Right lung (tissue), 5 donors: ENCODE results near the gene CFAP61. TPM values are rescaled to one million over a fixed set of nuclear protein-coding genes. Genes with fewer than 3 reads are reported as not detected.
A peak's percentile ranks its signal among the peaks of the same experiment; 100 is the strongest.
"Not testable (repeated sequence)": the region's sequence is repeated elsewhere in the genome, so short reads cannot be mapped to it uniquely, and the experiment has no call there.

ENCODE experiments used
- DNase-seq, 2 donors: peaks; one replicate each; pipeline ENCODE4 v3.0.0-alpha.2; 2013
- polyA plus RNA-seq, 5 donors: library from polyadenylated mRNA; unstranded; fragments of 120-200 nt; gene quantifications; one replicate each; pipeline versions ENCODE4 v1.2.1 to v1.2.3, GENCODE V29; 2013; ENCODE audit warnings: inconsistent platforms in 1 of 5, low replicate concordance in 1 of 5; ENCODE audit not compliant: insufficient read length in 5 of 5, insufficient read depth in 1 of 5

CFAP61 gene
- polyA plus RNA-seq, 5 donors = 1.5 to 5.7 (median 3.5) TPM

GRCh38 chr20:20092827-20093226 lies 40.5 kb downstream of the CFAP61 start:
- DNase-seq = no peak

- no peak for DNase-seq
These were observed 42.1 kb downstream of the CFAP61 start for GRCh38 chr20:20094410-20094809.

GRCh38 chr20:20095114-20095872 lies 43.0 kb downstream of the CFAP61 start:
- no peak for DNase-seq

GRCh38 chr20:20096421-20096820 lies 44.1 kb downstream of the CFAP61 start:
- no peak for DNase-seq

- no peak for DNase-seq
These were observed 48.5 kb downstream of the CFAP61 start for GRCh38 chr20:20100881-20101280.

- no peak for DNase-seq
These were observed 49.8 kb downstream of the CFAP61 start for GRCh38 chr20:20102163-20102562.

- DNase-seq = no peak
These were observed 50.5 kb downstream of the CFAP61 start for GRCh38 chr20:20102716-20103258.

- DNase-seq = no peak
These were observed 51.2 kb downstream of the CFAP61 start for GRCh38 chr20:20103486-20103885.

GRCh38 chr20:20123187-20123586 lies 70.9 kb downstream of the CFAP61 start:
- not testable (repeated sequence) for DNase-seq

- no peak for DNase-seq
These were observed 78.1 kb downstream of the CFAP61 start for GRCh38 chr20:20130399-20130798.

- DNase-seq = no peak
These were observed 82.7 kb downstream of the CFAP61 start for GRCh38 chr20:20134941-20135575.

GRCh38 chr20:20136313-20136712 lies 84.0 kb downstream of the CFAP61 start:
- no peak for DNase-seq

GRCh38 chr20:20137851-20138250 lies 85.5 kb downstream of the CFAP61 start:
- no peak for DNase-seq

- no peak for DNase-seq
These were observed 86.2 kb downstream of the CFAP61 start for GRCh38 chr20:20138301-20139064.

- DNase-seq = no peak
These were observed 87.1 kb downstream of the CFAP61 start for GRCh38 chr20:20139403-20139802.

GRCh38 chr20:20143165-20143564 lies 90.8 kb downstream of the CFAP61 start:
- no peak for DNase-seq

- DNase-seq = no peak
These were observed 91.3 kb downstream of the CFAP61 start for GRCh38 chr20:20143646-20144045.

- DNase-seq = peak; percentile 6 to 12
These were observed 96.4 kb downstream of the CFAP61 start for GRCh38 chr20:20148779-20149178.

- DNase-seq = no peak
These were observed 97.9 kb downstream of the CFAP61 start for GRCh38 chr20:20150241-20150640.

- DNase-seq = no peak
These were observed 108.2 kb downstream of the CFAP61 start for GRCh38 chr20:20160520-20160919.

GRCh38 chr20:20161611-20162010 lies 109.3 kb downstream of the CFAP61 start:
- DNase-seq = no peak

- no peak for DNase-seq
These were observed 115.4 kb downstream of the CFAP61 start for GRCh38 chr20:20167698-20168097.
